ENCODE results near the gene EHD3.

Gene EHD3

GRCh38 chr2:31192851-31193392 is 41.0 kb upstream of the EHD3 start:
- Histone ChIP-seq H3K27ac (no peak overlapping the region), H3K4me3 (no peak overlapping the region)
- no peak for TF ChIP-seq CTCF (IDR thresholded peaks at IDR 0.05)
- DNase-seq (ENCODE audit: low spot score): peak; percentile 45

GRCh38 chr2:31193806-31194205 is 40.1 kb upstream of the EHD3 start:
- no peak for TF ChIP-seq CTCF (IDR thresholded peaks at IDR 0.05)
- H3K27ac ChIP-seq: no peak overlapping the region
- H3K4me3 ChIP-seq: no peak overlapping the region

GRCh38 chr2:31196622-31197021 is 37.3 kb upstream of the EHD3 start:
- DNase-seq (ENCODE audit: low spot score): no peak
- no peak for TF ChIP-seq CTCF (IDR thresholded peaks at IDR 0.05)
- Histone ChIP-seq H3K27ac (no peak overlapping the region), H3K4me3 (no peak overlapping the region)

More at GRCh38 chr2:31193806-31194205, 40.1 kb upstream of the EHD3 start:
- peak; percentile 43 for DNase-seq (ENCODE audit: low spot score)

- Histone ChIP-seq H3K27ac (no peak overlapping the region), H3K4me3 (no peak overlapping the region)
- DNase-seq (ENCODE audit: low spot score): peak; percentile 14
- no peak for TF ChIP-seq CTCF (IDR thresholded peaks at IDR 0.05)
Observed at GRCh38 chr2:31197166-31197565, 36.8 kb upstream of the EHD3 start.

GRCh38 chr2:31197669-31198068 is 36.3 kb upstream of the EHD3 start:
- H3K4me3 ChIP-seq: no peak overlapping the region
- no peak overlapping the region for H3K27ac ChIP-seq
- TF ChIP-seq CTCF (IDR thresholded peaks at IDR 0.05): no peak
- peak; percentile 14 for DNase-seq (ENCODE audit: low spot score)

GRCh38 chr2:31199206-31199605 is 34.7 kb upstream of the EHD3 start:
- DNase-seq (ENCODE audit: low spot score): peak; percentile 52

More at GRCh38 chr2:31199206-31199605, 34.7 kb upstream of the EHD3 start:
- no peak overlapping the region for H3K4me3 ChIP-seq
- no peak for TF ChIP-seq CTCF (IDR thresholded peaks at IDR 0.05)
- no peak overlapping the region for H3K27ac ChIP-seq

Data from coronary artery (tissue), 2 donors.